PC-3 (cell line): ENCODE results near the gene LPIN2. TPM values are rescaled to one million over a fixed set of nuclear protein-coding genes. Genes with fewer than 3 reads are reported as not detected.

Experiments
- ATAC-seq: fragments of 200-7000 bp; cut with Tn5 transposase; 2 replicates; pipeline ENCODE4 v1.9.1; 2020; ENCODE audit warnings: mild to moderate bottlenecking, moderate library complexity
- Bru-seq: library from RNA; stranded (reverse); fragments of 400-500 nt; gene quantifications from one replicate; lab custom pipeline; 2021; lab: Mats Ljungman, UMichigan
- BruChase-seq, 2 experiments: library from RNA; stranded (reverse); fragments of 400-500 nt; gene quantifications; one replicate each; lab custom pipeline; 2021; lab: Mats Ljungman, UMichigan
- BruUV-seq: library from RNA; stranded (reverse); fragments of 400-500 nt; replicated peaks from 2 replicates; lab custom pipeline; 2021; lab: Mats Ljungman, UMichigan
- CTCF ChIA-PET: fragments of 300-600 bp; sonication (Branson Sonifier 250); formaldehyde crosslinking; loops from one replicate; lab custom pipeline; 2022; ENCODE audit warnings: antibody characterized with exemption; lab: Charles Lee
- POLR2A ChIA-PET: fragments of 300-600 bp; sonication (Branson Sonifier 250); formaldehyde crosslinking; loops from one replicate; lab custom pipeline; 2022; ENCODE audit warnings: antibody characterized with exemption; ENCODE audit not compliant: unreplicated experiment; lab: Charles Lee
- DNase-seq: peaks from one replicate; pipeline ENCODE4 v3.0.0-alpha.2; 2015
- H2AFZ ChIP-seq: fragments of 300-600 bp; sonication (generic); 2 replicates; pipeline ENCODE4 v1.6.0; 2016; ENCODE audit warnings: antibody characterized with exemption, low read length
- H3F3A ChIP-seq: fragments of 300-600 bp; sonication (generic); one replicate; pipeline ENCODE4 v1.6.0; 2017; ENCODE audit warnings: antibody characterized with exemption, low read length, control low read depth, mild to moderate bottlenecking; ENCODE audit not compliant: unreplicated experiment
- H3K27ac ChIP-seq: fragments of 300-600 bp; sonication (generic); 2 replicates; pipeline ENCODE4 v1.5.1; 2016; ENCODE audit warnings: mild to moderate bottlenecking, low read length
- H3K27me3 ChIP-seq: fragments of 300-600 bp; sonication (generic); 2 replicates; pipeline ENCODE4 v1.6.1; 2016; ENCODE audit warnings: low read length, mixed read lengths
- H3K36me3 ChIP-seq: fragments of 300-600 bp; sonication (generic); 2 replicates; pipeline ENCODE4 v1.6.1; 2016; ENCODE audit warnings: low read depth, mixed run types, low read length, mixed read lengths
- H3K4me1 ChIP-seq: fragments of 300-600 bp; sonication (generic); 2 replicates; pipeline ENCODE4 v1.5.1; 2016; ENCODE audit warnings: low read length; ENCODE audit not compliant: insufficient read depth
- H3K4me2 ChIP-seq: fragments of 300-600 bp; sonication (generic); 2 replicates; pipeline ENCODE4 v1.6.0; 2016; ENCODE audit warnings: low read length
- H3K4me3 ChIP-seq: fragments of 300-600 bp; sonication (generic); 2 replicates; pipeline ENCODE4 v1.5.1; 2016; ENCODE audit warnings: mild to moderate bottlenecking, low read length, mixed read lengths
- H3K79me2 ChIP-seq: fragments of 300-600 bp; sonication (generic); 2 replicates; pipeline ENCODE4 v1.6.1; 2017; ENCODE audit warnings: low read length, mixed read lengths
- H3K9ac ChIP-seq: fragments of 300-600 bp; sonication (generic); 2 replicates; pipeline ENCODE4 v1.6.0; 2016; ENCODE audit warnings: mild to moderate bottlenecking, low read length
- H3K9me2 ChIP-seq: fragments of 300-600 bp; sonication (generic); replicated peaks from 2 replicates; pipeline ENCODE4 v1.6.1; 2016; ENCODE audit warnings: mixed run types, low read length, mixed read lengths
- H3K9me3 ChIP-seq: fragments of 300-600 bp; sonication (generic); 2 replicates; pipeline ENCODE4 v1.6.1; 2016; ENCODE audit warnings: low read length, mixed read lengths
- H4K20me1 ChIP-seq: fragments of 300-600 bp; sonication (generic); 2 replicates; pipeline ENCODE4 v1.6.1; 2016; ENCODE audit warnings: low read length, mixed read lengths
- CTCF ChIP-seq: fragments of 300-600 bp; sonication (generic); conservative IDR thresholded peaks from 2 replicates; pipeline ENCODE4 v1.5.1; 2017; ENCODE audit warnings: antibody characterized with exemption, low read depth, mild to moderate bottlenecking, low read length
- EZH2 ChIP-seq: fragments of 300-600 bp; sonication (generic); IDR thresholded peaks from one replicate; pipeline ENCODE4 v1.6.1; 2017; ENCODE audit warnings: antibody characterized with exemption, mild to moderate bottlenecking, low read length; ENCODE audit not compliant: unreplicated experiment
- EZH2phosphoT487 ChIP-seq: fragments of 300-600 bp; sonication (generic); IDR thresholded peaks from 2 replicates; pipeline ENCODE4 v1.6.1; 2018; ENCODE audit warnings: mild to moderate bottlenecking, antibody characterized with exemption, low read length, borderline replicate concordance
- intact Hi-C: fragments of 100-400 bp; cut with micrococcal nuclease; formaldehyde crosslinking; loops from 2 replicates; pipeline ENCODE4 v1.9.0; 2023
- long read RNA-seq: library from polyadenylated mRNA; unstranded; transcript quantifications from one replicate; pipeline ENCODE4 v2.0.0, GENCODE V29; 2021; ENCODE audit not compliant: unreplicated experiment
- total RNA-seq: library from RNA; depleted of rRNA; stranded (reverse); fragments of >200 nt; gene quantifications from 2 replicates; pipeline ENCODE4 v1.2.3, GENCODE V29; 2014; rRNA removed

The LPIN2 gene
- total RNA-seq (9.8 and 10.7 TPM in 2 replicates), Bru-seq, nascent RNA (percentile 91 among the genes with signal in this experiment), BruChase-seq, experiment 1, labeled RNA remaining after a 6-hour chase (percentile 75 among the genes with signal in this experiment), BruChase-seq, experiment 2, labeled RNA remaining after a 2-hour chase (percentile 82 among the genes with signal in this experiment)
- long read RNA-seq, partial matches to known transcripts, result 14 of 50 reads
- long read RNA-seq, other reads (novel, unspliced or antisense), result 36 of 50 reads

GRCh38 chr18:3013024-3013804 lies at the start of gene LPIN2:
TSS of gene LPIN2 (minus strand) at chr18:3013144. CDS start at chr18:2960840, 52,304 bp downstream.
- H3K27ac ChIP-seq, result no peak within 1 kb of the TSS
- peaks cover 38% of the 10 kb centered on the region for H3K4me1 ChIP-seq
- H3F3A ChIP-seq, result no peaks in the 10 kb centered on the region
- ATAC-seq (peak; percentile 70), DNase-seq (peak; percentile 99)
- TF ChIP-seq EZH2phosphoT487 (peak; percentile 91), EZH2 (no peak)
- intact Hi-C loops, result loop anchor here (1.0 to 10.0 kb wide), 5 partner anchors 32 to 439 kb away; partner anchors contain the start of genes SMCHD1 and TGIF1
- no peaks in the 10 kb centered on the region for H3K36me3 ChIP-seq
- ChIA-PET CTCF (no interaction called here), POLR2A (no interaction called here)
- H3K9me2 ChIP-seq, result no peaks in the 10 kb centered on the region
- H2AFZ ChIP-seq, result peak within 1 kb of the TSS; percentile 78
- no peaks in the 10 kb centered on the region for H3K9me3 ChIP-seq
- no TSS peak for BruUV-seq
- H3K9ac ChIP-seq, result peak within 1 kb of the TSS; percentile 52
- H4K20me1 ChIP-seq, result no peaks in the 10 kb centered on the region
- peak within 1 kb of the TSS; percentile 84 for H3K4me3 ChIP-seq
- peak within 1 kb of the TSS; percentile 95 for H3K4me2 ChIP-seq
- H3K79me2 ChIP-seq, result peaks cover 29% of the 10 kb centered on the region
- no peaks in the 10 kb centered on the region for H3K27me3 ChIP-seq

GRCh38 chr18:3061581-3062312 lies 48.8 kb upstream of the LPIN2 start:
- BruUV-seq, result no TSS peak
- no peak overlapping the region for H3K9ac ChIP-seq
- no peaks in the 10 kb centered on the region for H3K36me3 ChIP-seq
- H4K20me1 ChIP-seq, result no peaks in the 10 kb centered on the region
- TF ChIP-seq CTCF (no peak), EZH2 (no peak), EZH2phosphoT487 (no peak)
- H3K9me2 ChIP-seq, result no peaks in the 10 kb centered on the region
- H2AFZ ChIP-seq, result no peak overlapping the region
- H3K79me2 ChIP-seq, result no peaks in the 10 kb centered on the region
- H3K4me1 ChIP-seq, result peaks cover 10% of the 10 kb centered on the region
- intact Hi-C loops, result loop anchor here (5.0 kb wide), 1 partner anchor 66 kb away; no protein-coding TSS in a partner anchor
- POLR2A ChIA-PET, result no interaction called here
- DNase-seq (no peak), ATAC-seq (no peak)
- H3K4me2 ChIP-seq, result no peak overlapping the region
- no peaks in the 10 kb centered on the region for H3K27me3 ChIP-seq
- no peaks in the 10 kb centered on the region for H3K9me3 ChIP-seq
- no peaks in the 10 kb centered on the region for H3F3A ChIP-seq
- no peak overlapping the region for H3K27ac ChIP-seq
- CTCF ChIA-PET, result interaction anchor here (0.8 kb wide), 1 partner anchor 64 kb away, joined by 3 read pairs; no protein-coding TSS in a partner anchor
- no peak overlapping the region for H3K4me3 ChIP-seq
